22Rv1 (cell line): ENCODE data around the gene APBA2.

Source experiments
- H3K27ac ChIP-seq: fragments of 450-650 bp; 2 replicates; pipeline ENCODE4 v1.5.1; 2017
- ZFX ChIP-seq: fragments of 450-650 bp; IDR thresholded peaks from 2 replicates; pipeline ENCODE4 v1.6.1; 2017; ENCODE audit warnings: antibody characterized with exemption, borderline replicate concordance
- TF ChIP-seq, protein P1 (sequence below): fragments of 450-650 bp; IDR thresholded peaks from 2 replicates; pipeline ENCODE4 v1.5.1; 2017; ENCODE audit warnings: mild to moderate bottlenecking

APBA2 gene

DNA sequence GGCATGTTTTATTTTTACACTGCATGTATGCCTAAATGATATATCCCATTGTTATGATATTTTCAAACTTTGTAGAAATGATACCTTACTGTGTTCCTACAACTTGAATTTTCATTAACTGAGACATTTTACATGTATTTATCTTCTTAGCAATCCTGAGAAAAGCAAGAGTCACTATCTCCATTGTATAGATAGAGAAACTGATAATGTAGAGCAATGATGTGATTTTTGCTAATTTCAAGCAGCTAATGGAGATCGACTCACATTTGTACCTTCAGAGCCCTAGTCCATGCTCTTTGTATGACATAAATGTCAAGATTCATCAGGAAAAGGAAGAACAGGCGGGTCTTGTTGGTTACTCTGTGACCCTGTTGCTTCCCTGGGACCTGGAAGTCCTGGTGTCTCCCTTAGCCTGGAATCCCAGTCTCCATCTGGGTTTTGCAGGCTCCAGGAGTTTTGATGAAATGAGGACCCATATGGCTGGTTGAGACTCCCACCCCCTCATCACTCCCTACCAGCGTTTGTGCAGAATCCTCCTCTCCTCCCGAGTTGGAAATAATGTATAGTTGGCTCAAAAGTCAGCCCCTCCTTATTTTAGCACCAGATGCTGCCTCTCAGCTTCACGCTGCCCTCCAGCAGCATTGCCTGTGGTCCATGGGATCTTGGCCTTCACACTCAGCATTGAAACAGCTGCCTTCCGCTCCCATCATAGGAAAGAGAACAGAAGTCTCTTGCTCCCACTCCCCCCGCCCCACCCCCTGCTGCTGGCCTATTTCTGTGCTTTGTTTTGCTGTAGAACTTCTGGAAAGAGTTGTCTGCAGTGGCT lies 67.1 kb downstream of the APBA2 start:
- H3K27ac ChIP-seq: no peak overlapping the region
- TF ChIP-seq, protein P1, sequence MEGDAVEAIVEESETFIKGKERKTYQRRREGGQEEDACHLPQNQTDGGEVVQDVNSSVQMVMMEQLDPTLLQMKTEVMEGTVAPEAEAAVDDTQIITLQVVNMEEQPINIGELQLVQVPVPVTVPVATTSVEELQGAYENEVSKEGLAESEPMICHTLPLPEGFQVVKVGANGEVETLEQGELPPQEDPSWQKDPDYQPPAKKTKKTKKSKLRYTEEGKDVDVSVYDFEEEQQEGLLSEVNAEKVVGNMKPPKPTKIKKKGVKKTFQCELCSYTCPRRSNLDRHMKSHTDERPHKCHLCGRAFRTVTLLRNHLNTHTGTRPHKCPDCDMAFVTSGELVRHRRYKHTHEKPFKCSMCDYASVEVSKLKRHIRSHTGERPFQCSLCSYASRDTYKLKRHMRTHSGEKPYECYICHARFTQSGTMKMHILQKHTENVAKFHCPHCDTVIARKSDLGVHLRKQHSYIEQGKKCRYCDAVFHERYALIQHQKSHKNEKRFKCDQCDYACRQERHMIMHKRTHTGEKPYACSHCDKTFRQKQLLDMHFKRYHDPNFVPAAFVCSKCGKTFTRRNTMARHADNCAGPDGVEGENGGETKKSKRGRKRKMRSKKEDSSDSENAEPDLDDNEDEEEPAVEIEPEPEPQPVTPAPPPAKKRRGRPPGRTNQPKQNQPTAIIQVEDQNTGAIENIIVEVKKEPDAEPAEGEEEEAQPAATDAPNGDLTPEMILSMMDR: no peak
- no peak for TF ChIP-seq ZFX

DNA sequence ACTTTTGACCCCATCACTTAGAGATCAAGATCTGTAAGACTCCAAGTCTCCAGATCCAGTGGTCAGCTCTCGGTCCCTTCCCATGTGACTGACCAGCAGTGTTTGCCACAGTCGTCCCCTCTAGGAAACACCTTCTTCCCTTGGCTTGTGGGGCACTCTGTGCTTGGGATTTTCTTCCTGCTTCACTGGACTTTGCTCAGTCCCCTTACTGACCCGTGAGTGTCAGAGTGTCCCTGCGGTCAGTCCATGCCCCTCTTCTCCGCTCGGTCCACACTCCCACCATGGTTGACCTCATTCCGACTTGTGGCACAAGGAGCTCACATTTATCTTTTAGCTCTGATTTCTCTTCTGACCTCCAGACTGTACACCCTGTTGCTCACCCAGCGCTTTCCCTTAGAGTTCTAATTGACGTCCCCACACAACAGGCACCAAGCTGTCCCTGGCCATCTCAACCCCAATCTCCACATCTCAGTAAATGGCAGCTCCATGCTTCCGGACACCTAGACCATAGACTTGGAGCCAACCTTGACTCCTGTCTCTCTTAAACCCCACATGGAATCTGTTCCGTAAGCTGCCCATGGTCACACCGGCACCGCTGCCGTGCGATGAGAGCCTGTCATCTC lies 67.9 kb downstream of the APBA2 start:
- H3K27ac ChIP-seq: no peak overlapping the region
- TF ChIP-seq ZFX: no peak
- TF ChIP-seq, protein P1: no peak

DNA sequence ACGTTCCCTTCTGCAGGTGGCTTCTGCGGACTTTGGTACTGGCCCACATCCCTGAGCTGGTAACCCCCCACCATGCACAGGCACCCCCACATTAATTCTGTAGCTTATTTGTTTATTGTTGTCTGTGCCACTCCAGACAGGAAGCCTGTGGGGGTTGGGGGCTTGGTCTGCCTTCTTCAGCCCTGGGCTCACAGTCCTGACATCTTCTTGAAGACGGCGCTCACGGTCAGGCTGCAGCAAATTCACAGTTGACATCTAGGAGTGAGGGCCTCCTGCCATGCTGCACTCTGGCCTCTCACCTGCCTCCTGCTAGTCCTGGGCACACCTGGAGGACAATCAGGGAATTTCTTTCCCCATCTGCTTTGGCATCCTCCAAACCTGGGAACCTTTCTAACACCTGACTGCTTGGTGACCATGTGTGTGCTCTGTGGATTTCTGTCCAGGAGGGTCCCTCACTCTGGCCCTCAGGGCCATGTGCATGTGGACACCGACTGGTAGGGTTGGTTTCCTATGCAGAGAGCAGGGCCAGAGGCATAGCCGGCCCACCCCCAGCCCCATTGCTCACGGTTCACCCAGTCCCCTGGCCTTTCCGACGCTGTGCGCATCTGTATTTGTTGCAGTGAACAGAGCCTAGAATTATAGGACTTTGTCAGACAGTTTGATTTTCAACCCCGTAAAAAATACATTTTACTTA lies 68.8 kb downstream of the APBA2 start:
- H3K27ac ChIP-seq: no peak overlapping the region
- TF ChIP-seq ZFX: no peak
- TF ChIP-seq, protein P1: no peak

DNA sequence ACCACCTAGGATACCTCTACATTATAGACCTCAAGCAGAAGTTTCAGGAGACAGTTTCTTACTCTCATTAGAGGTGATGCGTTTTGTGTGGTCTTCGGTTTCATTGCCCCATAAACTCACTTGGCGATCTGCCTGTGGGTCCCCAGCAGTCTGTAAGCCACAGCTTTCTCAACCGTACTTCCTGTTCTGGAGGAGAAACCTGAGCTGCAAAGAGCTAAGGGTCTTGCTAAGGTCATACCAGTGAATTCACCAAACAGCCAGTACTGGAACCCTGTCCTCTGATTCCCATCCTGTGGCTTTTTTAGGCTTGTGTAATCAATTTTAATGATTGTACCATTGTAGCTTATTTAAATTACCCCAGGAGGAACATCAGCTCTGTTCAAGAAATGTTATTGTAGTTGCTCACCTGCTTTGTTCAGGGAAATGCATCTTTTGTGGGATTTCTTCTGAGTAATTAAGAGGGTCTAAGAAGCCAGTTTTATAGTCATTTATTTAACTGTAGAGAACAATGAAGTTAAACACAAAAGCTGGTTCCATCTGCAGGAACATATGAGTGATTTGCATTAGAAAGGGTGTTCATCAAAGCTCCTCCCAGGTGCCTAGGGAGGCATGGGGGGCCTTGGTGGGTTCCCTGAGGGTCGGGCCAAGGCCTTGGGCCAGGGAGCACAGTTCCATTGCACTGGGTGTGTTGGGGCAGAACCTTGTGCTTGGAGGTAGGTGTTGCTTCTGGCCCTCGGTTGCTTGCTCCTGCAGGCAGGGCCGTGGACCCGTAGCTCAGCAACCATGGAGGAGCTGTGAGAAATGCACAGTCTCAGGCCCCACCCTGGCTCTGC lies 69.6 kb downstream of the APBA2 start:
- no peak overlapping the region for H3K27ac ChIP-seq

DNA sequence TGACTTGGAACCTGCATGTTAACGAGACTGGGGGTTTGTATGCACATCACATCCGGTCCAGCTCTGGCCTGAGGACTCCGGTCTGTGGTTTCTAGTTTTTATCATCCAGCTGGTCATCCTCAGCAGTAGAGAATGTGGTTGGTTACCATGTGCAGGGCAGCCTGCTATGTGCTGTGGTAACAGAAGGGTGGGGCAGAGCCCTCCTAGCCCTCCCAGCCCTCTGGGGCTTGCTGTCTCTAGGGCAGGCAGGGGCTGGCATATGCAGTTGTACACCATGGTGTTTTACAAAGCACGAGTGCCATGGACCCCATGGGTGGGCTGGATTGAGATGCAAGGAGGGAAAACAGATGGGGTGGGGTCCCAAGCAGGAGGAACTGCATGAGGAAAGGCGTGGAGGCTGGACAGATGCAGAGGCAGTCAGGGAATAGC lies 70.2 kb downstream of the APBA2 start:
- H3K27ac ChIP-seq: no peak overlapping the region
- TF ChIP-seq, protein P1: no peak
- TF ChIP-seq ZFX: no peak

More for the DNA sequence above, 69.6 kb downstream of the APBA2 start:
- TF ChIP-seq, protein P1: no peak
- no peak for TF ChIP-seq ZFX

DNA sequence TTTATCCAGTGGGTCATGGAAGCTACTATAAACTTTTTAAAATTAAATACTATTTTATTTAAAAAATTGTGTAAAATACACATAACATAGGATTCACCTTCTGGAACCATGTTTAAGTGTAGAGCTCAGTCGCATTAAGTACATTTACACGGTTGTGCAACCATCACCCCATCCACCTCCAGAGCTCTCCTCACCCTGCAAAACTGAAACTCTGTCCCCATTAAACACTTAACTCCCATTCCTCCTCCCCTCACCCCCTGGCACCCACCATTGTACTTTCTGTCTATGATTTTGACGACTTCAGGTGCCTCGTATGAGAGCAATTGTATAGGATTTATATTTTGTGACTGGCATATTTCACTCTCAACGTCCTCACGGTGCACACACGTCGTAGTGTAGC lies 70.7 kb downstream of the APBA2 start:
- no peak overlapping the region for H3K27ac ChIP-seq
- TF ChIP-seq ZFX: no peak
- TF ChIP-seq, protein P1: no peak
